GM13976 (cell line): ENCODE data around the gene PCDHAC1.

Experiments used
- DNase-seq: peaks from one replicate; pipeline ENCODE4 v3.0.0; 2012; ENCODE audit warnings: low spot score
- in situ Hi-C: fragments of 300-500 bp; cut with MboI; formaldehyde crosslinking; loops from one replicate; pipeline ENCODE4 v1.12.0; 2022; ENCODE audit warnings: low sequenced_read_pairs, mixed read lengths, inconsistent platforms; ENCODE audit not compliant: unreplicated experiment
- TF ChIP-seq, protein P1 (sequence below): IDR thresholded peaks from 2 replicates; pipeline ENCODE4 v1.5.1; 2012; ENCODE audit warnings: borderline replicate concordance, mild to moderate bottlenecking; ENCODE audit not compliant: insufficient read depth; ENCODE audit errors: extremely low read depth, missing control alignments, control extremely low read depth

Gene PCDHAC1

DNA sequence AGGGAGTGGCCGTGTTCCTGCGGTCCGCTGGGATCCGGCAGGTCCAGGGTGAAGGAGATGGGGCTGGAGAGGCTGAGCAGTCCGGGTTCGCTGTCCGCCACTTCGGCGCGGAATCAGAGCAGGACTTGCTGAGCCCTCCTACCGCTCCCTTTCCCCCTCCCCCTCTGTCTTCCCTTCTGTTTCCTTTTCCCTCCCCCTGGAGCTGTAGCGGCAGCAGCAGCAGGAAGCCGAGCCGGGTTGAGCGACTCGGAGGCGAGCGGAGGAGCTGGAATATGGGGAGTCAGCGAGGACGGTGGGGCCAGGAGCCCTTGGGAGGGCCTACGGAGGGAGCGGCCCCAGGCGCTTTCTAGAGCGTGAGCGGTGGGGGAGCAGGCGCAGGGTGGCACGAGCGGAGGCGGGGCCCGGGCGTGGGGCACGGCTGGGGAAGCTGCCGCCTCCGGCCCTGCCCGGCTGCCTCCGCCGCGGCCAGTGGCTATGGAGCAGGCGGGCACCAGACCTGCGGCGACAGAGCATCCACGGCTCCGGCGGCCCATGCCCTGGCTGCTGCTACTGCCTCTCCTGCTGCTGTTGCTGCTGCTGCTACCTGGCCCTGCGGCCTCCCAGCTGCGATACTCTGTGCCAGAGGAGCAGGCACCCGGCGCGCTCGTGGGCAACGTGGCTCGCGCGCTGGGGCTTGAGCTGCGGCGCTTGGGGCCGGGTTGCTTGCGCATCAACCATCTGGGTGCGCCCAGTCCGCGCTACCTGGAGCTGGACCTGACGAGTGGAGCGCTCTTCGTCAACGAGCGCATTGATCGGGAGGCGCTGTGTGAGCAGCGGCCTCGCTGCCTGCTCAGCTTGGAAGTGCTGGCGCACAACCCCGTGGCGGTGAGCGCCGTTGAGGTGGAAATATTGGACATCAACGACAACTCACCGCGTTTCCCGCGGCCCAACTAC lies 40.5 kb downstream of the PCDHAC1 start, which contains the start of gene PCDHAC2:
Gene PCDHAC2 (plus strand): TSS at position 184 of the 933 bp plus-strand sequence. CDS start 291 bp downstream, at position 475.
- DNase-seq = no peak
- TF ChIP-seq, protein P1, sequence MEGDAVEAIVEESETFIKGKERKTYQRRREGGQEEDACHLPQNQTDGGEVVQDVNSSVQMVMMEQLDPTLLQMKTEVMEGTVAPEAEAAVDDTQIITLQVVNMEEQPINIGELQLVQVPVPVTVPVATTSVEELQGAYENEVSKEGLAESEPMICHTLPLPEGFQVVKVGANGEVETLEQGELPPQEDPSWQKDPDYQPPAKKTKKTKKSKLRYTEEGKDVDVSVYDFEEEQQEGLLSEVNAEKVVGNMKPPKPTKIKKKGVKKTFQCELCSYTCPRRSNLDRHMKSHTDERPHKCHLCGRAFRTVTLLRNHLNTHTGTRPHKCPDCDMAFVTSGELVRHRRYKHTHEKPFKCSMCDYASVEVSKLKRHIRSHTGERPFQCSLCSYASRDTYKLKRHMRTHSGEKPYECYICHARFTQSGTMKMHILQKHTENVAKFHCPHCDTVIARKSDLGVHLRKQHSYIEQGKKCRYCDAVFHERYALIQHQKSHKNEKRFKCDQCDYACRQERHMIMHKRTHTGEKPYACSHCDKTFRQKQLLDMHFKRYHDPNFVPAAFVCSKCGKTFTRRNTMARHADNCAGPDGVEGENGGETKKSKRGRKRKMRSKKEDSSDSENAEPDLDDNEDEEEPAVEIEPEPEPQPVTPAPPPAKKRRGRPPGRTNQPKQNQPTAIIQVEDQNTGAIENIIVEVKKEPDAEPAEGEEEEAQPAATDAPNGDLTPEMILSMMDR = no peak
- in situ Hi-C loops = no loop called here

DNA sequence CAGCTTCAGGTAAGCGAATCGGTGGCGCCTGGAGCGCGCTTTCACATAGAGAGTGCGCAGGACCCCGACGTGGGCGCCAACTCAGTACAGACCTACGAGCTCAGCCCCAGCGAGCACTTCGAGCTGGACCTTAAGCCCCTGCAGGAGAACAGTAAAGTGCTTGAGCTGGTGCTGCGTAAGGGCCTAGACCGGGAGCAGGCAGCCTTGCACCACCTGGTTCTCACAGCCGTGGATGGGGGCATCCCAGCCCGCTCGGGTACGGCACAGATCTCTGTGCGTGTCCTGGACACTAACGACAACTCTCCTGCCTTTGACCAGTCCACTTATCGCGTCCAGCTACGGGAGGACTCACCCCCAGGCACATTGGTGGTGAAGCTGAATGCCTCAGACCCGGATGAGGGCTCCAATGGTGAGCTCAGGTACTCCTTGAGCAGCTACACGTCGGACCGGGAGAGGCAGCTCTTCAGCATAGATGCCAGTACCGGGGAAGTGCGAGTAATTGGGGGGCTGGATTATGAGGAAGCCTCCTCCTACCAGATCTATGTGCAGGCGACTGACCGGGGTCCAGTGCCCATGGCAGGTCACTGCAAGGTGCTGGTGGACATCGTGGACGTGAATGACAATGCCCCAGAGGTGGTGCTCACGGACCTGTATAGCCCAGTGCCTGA lies 41.3 kb downstream of the PCDHAC1 start:
- TF ChIP-seq, protein P1 = no peak
- in situ Hi-C loops = no loop called here
- DNase-seq = no peak

DNA sequence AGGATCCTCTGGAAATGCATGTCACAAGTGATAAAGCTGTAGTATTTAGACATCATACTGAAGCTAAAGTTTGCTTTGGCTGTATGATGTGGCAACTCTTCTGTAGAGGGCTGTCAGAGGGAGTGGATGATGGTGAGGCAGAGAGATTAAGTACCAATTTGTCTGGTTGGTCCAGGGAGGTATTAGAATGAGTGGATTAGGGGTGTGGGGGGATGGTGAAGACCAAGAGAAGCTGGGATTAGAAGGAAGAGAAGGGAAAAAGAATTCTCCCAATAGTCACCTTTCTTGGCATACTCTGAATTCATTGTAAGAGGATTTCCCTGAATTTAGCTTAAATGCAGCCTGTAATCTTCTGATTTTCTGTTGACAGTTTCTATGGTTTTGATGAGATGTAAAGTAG lies 43.8 kb downstream of the PCDHAC1 start:
- DNase-seq = no peak

DNA sequence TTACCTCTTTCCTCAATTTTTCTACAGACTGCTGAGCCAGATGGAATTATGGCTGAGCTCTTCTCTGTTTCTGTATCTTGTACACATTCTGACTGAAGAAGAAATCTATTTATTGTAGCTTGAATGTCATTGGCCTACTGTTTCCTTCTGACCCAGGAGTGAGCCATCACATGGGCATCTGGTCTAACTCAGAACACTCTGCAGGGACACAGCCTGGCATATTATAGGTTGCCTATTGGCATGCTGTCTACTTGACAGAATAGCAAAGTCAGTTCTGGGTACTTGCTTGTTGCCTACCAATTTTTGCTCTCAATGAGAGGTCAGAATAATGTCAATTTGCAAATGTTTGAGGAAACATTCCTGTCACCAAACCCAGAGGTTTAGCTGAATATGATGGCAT lies 47.5 kb downstream of the PCDHAC1 start:
- no peak for DNase-seq
- in situ Hi-C loops = no loop called here
- TF ChIP-seq, protein P1 = no peak

More for the DNA sequence above, 43.8 kb downstream of the PCDHAC1 start:
- in situ Hi-C loops = no loop called here
- TF ChIP-seq, protein P1 = no peak

DNA sequence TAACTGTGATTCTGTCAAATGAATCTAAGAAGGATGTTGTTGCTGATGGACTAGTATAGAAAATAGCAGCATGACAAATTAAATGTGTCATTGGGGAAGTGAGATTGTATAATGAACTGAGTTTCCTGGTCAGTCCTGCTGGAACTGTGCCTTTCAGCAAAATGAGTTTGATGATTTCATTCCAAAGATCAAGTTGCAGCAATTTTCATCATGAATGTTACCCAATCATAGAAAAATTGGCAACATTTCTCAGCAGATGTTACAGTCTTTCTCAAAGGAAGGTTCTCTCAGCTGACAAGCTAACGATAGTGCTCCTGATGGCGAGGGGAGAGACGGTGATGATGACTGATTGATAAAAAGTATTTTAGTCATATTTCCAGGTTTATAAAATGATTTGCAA lies 50.9 kb downstream of the PCDHAC1 start:
- in situ Hi-C loops = no loop called here
- TF ChIP-seq, protein P1 = no peak
- no peak for DNase-seq

DNA sequence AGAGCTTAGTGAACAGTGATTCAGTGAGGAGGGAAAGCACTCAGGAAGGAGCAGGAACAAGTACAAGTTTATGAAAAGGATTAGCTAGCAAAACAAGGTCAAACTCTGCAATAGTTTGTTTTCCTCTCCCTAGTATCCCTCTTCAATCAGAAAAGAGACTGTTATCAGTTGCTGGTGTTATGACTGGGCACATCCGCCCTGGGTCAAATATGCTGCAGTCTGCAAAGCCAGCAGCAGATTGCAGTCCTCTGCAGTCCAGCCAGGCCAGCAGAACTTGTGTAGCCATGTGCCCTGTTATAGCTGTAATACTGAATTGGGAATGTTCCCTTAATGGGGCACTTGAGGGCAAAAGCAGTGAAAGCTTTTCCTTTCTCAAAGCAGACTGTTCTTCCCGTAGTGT lies 52.2 kb downstream of the PCDHAC1 start:
- DNase-seq = no peak
- TF ChIP-seq, protein P1 = no peak
- in situ Hi-C loops = no loop called here
